HG03064 (cell line): ENCODE data around the gene PDIA5.

Experiments used
- ATAC-seq: cut with Tn5 transposase; IDR thresholded peaks from one replicate; pipeline ENCODE4 v1.9.1; 2021; ENCODE audit warnings: low read depth; ENCODE audit not compliant: unreplicated experiment

PDIA5 gene

GRCh38 chr3:123066896-123067688 is at the start of gene PDIA5:
Gene PDIA5 (plus strand): TSS chr3:123067025. CDS start chr3:123067165, 140 bp downstream.
- peak; percentile 78 for ATAC-seq

GRCh38 chr3:123018683-123019082 is 48.1 kb upstream of the PDIA5 start:
- ATAC-seq, result no peak

- ATAC-seq, result no peak
Measured at GRCh38 chr3:123019161-123019560, 47.7 kb upstream of the PDIA5 start.

- no peak for ATAC-seq
Measured at GRCh38 chr3:123019591-123019990, 47.2 kb upstream of the PDIA5 start.

- no peak for ATAC-seq
Measured at GRCh38 chr3:123020709-123021108, 46.1 kb upstream of the PDIA5 start.

- ATAC-seq, result no peak
Measured at GRCh38 chr3:123021388-123021787, 45.4 kb upstream of the PDIA5 start.

GRCh38 chr3:123021996-123022510 is 44.8 kb upstream of the PDIA5 start:
- no peak for ATAC-seq

- ATAC-seq, result no peak
Measured at GRCh38 chr3:123024056-123024455, 42.8 kb upstream of the PDIA5 start.

GRCh38 chr3:123025642-123026521 is 40.9 kb upstream of the PDIA5 start:
- no peak for ATAC-seq

- no peak for ATAC-seq
Measured at GRCh38 chr3:123026565-123027291, 40.1 kb upstream of the PDIA5 start.

- no peak for ATAC-seq
Measured at GRCh38 chr3:123027292-123028232, 39.3 kb upstream of the PDIA5 start, which contains the start of gene SEMA5B. Gene SEMA5B (minus strand): TSS chr3:123027763. CDS start chr3:122961263, 66,500 bp downstream.

- ATAC-seq, result no peak
Measured at GRCh38 chr3:123028233-123028828, 38.5 kb upstream of the PDIA5 start.

GRCh38 chr3:123031051-123031450 is 35.8 kb upstream of the PDIA5 start:
- ATAC-seq, result no peak

GRCh38 chr3:123032057-123032456 is 34.8 kb upstream of the PDIA5 start:
- no peak for ATAC-seq

GRCh38 chr3:123034120-123034519 is 32.7 kb upstream of the PDIA5 start:
- no peak for ATAC-seq

GRCh38 chr3:123034996-123035395 is 31.8 kb upstream of the PDIA5 start:
- no peak for ATAC-seq

- ATAC-seq, result no peak
Measured at GRCh38 chr3:123036352-123037014, 30.3 kb upstream of the PDIA5 start.

- ATAC-seq, result no peak
Measured at GRCh38 chr3:123037015-123037375, 29.8 kb upstream of the PDIA5 start.

- ATAC-seq, result no peak
Measured at GRCh38 chr3:123038751-123039150, 28.1 kb upstream of the PDIA5 start.
